GM19099 (cell line): ENCODE results near the gene TP53BP1.
A peak's percentile ranks its signal among the peaks of the same experiment; 100 is the strongest.

Source experiments
- POLR2A ChIP-seq: IDR thresholded peaks from 3 replicates; pipeline ENCODE4 v1.6.1; 2011; ENCODE audit warnings: low read depth; ENCODE audit not compliant: insufficient read length; ENCODE audit errors: extremely low read depth

Gene TP53BP1, protein sequence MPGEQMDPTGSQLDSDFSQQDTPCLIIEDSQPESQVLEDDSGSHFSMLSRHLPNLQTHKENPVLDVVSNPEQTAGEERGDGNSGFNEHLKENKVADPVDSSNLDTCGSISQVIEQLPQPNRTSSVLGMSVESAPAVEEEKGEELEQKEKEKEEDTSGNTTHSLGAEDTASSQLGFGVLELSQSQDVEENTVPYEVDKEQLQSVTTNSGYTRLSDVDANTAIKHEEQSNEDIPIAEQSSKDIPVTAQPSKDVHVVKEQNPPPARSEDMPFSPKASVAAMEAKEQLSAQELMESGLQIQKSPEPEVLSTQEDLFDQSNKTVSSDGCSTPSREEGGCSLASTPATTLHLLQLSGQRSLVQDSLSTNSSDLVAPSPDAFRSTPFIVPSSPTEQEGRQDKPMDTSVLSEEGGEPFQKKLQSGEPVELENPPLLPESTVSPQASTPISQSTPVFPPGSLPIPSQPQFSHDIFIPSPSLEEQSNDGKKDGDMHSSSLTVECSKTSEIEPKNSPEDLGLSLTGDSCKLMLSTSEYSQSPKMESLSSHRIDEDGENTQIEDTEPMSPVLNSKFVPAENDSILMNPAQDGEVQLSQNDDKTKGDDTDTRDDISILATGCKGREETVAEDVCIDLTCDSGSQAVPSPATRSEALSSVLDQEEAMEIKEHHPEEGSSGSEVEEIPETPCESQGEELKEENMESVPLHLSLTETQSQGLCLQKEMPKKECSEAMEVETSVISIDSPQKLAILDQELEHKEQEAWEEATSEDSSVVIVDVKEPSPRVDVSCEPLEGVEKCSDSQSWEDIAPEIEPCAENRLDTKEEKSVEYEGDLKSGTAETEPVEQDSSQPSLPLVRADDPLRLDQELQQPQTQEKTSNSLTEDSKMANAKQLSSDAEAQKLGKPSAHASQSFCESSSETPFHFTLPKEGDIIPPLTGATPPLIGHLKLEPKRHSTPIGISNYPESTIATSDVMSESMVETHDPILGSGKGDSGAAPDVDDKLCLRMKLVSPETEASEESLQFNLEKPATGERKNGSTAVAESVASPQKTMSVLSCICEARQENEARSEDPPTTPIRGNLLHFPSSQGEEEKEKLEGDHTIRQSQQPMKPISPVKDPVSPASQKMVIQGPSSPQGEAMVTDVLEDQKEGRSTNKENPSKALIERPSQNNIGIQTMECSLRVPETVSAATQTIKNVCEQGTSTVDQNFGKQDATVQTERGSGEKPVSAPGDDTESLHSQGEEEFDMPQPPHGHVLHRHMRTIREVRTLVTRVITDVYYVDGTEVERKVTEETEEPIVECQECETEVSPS (N-terminal part only)

DNA sequence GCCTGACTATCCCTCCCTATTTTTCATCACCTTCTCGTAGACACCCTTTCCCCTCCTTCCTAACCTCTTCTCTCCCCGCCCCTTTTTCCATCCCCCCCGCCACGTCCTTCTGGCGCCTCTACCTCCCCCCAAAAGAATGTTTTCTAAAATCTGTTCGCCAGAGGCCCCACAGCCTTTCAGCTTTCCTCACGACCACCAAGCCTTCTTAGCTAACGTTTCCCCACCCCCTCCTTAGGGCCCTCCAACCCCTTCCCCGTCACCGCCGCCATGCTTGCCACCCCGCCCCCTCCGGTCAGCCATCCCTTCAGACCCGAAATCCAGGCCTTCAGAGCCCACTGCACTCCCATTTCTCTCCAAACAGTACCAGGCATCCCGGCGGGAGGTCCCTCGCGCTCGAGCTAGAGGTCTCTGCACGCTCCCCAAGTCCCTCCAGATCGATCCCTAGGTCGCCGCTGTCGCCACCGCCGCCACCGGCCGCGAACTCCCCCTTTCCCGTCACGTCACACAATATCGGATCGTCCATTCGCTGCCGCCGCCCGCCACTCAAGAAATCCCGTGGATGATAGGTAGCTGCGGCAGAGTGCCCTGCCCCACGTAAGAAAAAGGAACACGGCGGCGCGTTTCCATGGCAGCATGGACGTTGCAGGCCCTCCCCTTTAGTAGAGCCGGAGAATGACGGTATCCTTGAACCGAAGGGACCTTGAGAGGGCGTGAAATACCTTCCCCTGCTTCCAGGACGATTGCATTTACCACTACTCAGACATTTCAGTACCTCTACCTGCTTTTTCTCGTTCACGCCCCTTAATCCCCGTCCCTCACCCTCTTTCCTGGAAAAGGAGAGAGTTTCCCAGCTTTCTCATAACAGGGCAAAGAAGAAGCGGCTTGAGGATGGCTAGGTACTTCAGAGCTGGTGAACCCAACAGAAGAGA lies at the start of gene TP53BP1:
TP53BP1 (minus strand) TSS at position 484 of the 929 bp plus-strand sequence; CDS start at position 371, 113 bp downstream.
- TF ChIP-seq POLR2A, result peak; percentile 49

DNA sequence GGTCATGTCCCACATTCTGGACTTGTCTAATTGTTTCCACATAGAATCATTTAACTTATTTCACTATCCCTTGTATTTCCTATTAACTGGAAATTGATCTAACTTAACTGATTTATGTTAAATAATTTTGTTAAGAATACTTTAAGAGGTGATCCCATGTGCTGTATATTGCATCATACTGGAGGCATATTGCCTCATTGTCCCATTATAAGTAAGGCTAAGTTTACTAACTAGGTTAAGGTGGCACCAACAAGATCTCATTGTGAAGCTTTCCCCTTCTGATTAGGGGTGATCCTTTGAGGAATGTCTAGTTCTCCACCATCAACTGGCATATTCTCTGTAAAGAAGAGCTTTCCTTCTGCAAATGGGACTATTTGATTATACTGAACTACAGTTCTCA lies 48.8 kb upstream of the TP53BP1 start:
- TF ChIP-seq POLR2A, result no peak

DNA sequence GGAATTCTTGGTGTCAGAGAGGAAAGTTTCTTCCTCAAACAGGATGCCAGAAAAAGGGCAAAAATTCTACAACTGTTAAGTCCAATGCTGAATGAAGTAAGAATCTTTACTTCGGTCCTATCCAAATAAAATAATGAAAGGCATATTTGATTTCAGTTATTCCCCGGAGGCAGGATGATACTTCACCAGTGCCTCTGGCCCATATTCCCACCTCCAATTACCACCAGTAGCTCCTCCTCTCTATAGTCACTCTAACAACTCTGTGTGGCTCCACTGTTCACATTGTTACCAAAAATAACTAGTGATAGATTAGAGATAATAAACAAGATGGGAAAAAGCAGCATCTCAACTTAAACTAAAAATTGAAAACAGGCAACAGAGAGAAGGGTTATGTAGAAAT lies 45.1 kb upstream of the TP53BP1 start:
- no peak for TF ChIP-seq POLR2A

DNA sequence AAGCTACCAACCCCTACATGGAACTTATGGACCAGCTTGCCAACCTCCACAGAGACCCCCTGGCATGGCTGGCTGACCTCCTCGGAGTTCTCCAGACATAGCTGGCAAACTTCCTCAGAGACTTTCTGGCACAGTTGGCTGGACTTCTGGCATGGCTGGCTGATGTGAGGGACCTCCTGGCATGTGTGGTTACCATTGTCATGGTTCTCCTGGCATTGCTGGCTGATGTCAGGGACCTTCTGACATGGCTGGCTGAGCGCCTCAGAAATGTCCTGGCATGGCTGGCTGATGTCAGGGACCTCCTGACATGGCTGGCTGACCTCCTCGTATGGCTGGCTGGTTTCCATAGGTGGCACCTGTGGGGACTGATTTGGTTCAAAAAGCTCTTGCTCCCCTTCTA lies 41.9 kb upstream of the TP53BP1 start:
- TF ChIP-seq POLR2A, result no peak

DNA sequence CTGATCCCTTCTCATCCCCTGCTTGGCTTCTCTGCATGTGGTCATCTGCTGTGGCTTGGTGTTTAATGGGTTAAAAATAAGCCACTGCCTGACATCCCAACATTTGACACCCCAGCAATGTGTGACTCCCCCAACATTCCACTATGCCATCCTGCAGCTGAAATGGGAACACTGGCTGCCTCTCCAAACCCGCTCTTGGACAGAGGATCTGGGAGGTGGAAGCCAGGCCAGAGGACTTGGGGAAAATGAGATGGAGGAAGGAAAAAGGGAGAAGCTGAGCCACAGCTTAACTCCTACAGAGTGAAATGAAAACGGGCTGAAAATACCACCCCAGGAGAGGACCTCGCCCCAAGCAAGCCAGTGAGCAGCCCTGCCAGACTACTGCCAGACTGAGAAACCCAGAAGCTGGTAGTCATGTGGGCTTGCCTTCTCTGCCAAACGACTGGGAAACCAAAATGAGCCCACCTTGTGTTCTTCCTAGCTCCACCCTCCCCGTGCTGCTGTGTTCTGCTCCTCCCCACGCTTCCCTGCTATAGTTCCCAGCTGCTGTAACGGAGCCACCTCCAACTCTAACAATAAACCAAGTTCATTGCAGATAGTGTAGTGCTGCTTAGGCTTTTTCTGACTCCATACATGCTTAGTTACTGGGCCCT lies 38.2 kb upstream of the TP53BP1 start:
- no peak for TF ChIP-seq POLR2A

- TF ChIP-seq POLR2A, result no peak
Observed at GRCh38 chr15:43529587-43530345, 36.8 kb upstream of the TP53BP1 start.

DNA sequence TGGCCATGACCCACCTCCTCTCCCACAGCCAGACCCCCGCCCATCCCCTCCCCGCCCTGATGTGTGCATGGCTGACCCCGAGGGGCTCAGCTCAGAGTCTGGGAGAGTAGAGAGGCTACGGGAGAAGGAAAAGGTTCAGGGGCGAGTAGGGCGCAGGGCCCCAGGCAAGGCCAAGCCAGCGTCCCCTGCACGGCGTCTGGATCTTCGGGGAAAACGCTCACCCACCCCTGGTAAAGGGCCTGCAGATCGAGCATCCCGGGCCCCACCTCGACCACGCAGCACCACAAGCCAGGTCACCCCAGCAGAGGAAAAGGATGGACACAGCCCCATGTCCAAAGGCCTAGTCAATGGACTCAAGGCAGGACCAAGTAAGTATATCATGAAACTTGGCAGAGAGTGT lies 36.2 kb upstream of the TP53BP1 start:
- no peak for TF ChIP-seq POLR2A

DNA sequence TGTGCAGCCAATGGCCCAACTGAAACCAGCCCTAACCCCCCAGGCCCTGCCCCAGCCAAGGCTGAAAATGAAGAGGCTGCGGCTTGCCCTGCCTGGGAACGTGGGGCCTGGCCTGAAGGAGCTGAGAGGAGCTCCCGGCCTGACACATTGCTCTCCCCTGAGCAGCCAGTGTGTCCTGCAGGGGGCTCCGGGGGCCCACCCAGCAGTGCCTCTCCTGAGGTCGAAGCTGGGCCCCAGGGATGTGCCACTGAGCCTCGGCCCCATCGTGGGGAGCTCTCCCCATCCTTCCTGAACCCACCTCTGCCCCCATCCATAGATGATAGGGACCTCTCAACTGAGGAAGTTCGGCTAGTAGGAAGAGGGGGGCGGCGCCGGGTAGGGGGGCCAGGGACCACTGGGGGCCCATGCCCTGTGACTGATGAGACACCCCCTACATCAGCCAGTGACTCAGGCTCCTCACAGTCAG lies 35.6 kb upstream of the TP53BP1 start:
- no peak for TF ChIP-seq POLR2A

GRCh38 chr15:43527802-43528541 lies 35.0 kb upstream of the TP53BP1 start:
- no peak for TF ChIP-seq POLR2A

DNA sequence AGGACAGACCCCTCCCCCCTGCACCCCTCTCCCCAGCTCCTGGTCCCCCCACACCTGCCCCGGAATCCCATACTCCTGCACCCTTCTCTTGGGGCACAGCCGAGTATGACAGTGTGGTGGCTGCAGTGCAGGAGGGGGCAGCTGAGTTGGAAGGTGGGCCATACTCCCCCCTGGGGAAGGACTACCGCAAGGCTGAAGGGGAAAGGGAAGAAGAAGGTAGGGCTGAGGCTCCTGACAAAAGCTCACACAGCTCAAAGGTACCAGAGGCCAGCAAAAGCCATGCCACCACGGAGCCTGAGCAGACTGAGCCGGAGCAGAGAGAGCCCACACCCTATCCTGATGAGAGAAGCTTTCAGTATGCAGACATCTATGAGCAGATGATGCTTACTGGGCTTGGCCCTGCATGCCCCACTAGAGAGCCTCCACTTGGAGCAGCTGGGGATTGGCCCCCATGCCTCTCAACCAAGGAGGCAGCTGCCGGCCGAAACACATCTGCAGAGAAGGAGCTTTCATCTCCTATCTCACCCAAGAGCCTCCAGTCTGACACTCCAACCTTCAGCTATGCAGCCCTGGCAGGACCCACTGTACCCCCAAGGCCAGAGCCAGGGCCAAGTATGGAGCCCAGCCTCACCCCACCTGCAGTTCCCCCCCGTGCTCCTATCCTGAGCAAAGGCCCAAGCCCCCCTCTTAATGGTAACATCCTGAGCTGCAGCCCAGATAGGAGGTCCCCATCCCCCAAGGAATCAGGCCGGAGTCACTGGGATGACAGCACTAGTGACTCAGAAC lies 34.3 kb upstream of the TP53BP1 start:
- no peak for TF ChIP-seq POLR2A

DNA sequence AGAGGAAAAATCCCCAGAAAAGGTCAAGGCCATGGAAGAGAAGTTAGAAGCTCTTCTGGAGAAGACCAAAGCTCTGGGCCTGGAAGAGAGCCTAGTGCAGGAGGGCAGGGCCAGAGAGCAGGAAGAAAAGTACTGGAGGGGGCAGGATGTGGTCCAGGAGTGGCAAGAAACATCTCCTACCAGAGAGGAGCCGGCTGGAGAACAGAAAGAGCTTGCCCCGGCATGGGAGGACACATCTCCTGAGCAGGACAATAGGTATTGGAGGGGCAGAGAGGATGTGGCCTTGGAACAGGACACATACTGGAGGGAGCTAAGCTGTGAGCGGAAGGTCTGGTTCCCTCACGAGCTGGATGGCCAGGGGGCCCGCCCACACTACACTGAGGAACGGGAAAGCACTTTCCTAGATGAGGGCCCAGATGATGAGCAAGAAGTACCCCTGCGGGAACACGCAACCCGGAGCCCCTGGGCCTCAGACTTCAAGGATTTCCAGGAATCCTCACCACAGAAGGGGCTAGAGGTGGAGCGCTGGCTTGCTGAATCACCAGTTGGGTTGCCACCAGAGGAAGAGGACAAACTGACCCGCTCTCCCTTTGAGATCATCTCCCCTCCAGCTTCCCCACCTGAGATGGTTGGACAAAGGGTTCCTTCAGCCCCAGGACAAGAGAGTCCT lies 33.4 kb upstream of the TP53BP1 start:
- no peak for TF ChIP-seq POLR2A
